Measurements from ENCODE around the gene ROR1.

GRCh38 chr1:63757334-63757733 lies 16.5 kb upstream of the ROR1 start:
- TF ChIP-seq POLR2A (IDR thresholded peaks at IDR 0.05; ENCODE audit: low read depth): no peak
- no peak for TF ChIP-seq CTCF (IDR thresholded peaks at IDR 0.05)
- TF ChIP-seq POLR2AphosphoS5 (IDR thresholded peaks at IDR 0.05): no peak
